ENCODE data around the gene C4BPA.

The C4BPA gene

GRCh38 chr1:207059881-207060280 lies 44.2 kb upstream of the C4BPA start:
- CTCF ChIA-PET: interaction anchor here (1.0 kb wide), 1 partner anchor 14 kb away, joined by 3 read pairs; no protein-coding TSS in a partner anchor
- POLR2A ChIA-PET (ENCODE audit: low non-redundant PET): no interaction called here

GRCh38 chr1:207060596-207060995 lies 43.4 kb upstream of the C4BPA start:
- ChIA-PET POLR2A (ENCODE audit: low non-redundant PET) (no interaction called here), CTCF (interaction anchor here (1.0 kb wide), 1 partner anchor 13 kb away, joined by 3 read pairs; no protein-coding TSS in a partner anchor)
- no peak overlapping the region for H3K27ac ChIP-seq
- DNase-seq (ENCODE audit: low spot score): no peak
- TF ChIP-seq CTCF (conservative IDR thresholded peaks at IDR 0.05; ENCODE audit: low read depth): no peak

More at GRCh38 chr1:207059881-207060280, 44.2 kb upstream of the C4BPA start:
- H3K27ac ChIP-seq: peak overlapping the region; percentile 32; the same call in 1 of the 2 replicates
- no peak for TF ChIP-seq CTCF (conservative IDR thresholded peaks at IDR 0.05; ENCODE audit: low read depth)
- DNase-seq (ENCODE audit: low spot score): no peak

- ChIA-PET CTCF (interaction anchor here (0.6 kb wide), 1 partner anchor 9 kb away, joined by 5 read pairs; the partner anchor contains the start of gene PFKFB2), POLR2A (ENCODE audit: low non-redundant PET) (no interaction called here)
- no peak for TF ChIP-seq CTCF (conservative IDR thresholded peaks at IDR 0.05; ENCODE audit: low read depth)
- no peak overlapping the region for H3K27ac ChIP-seq
- no peak for DNase-seq (ENCODE audit: low spot score)
Observed at GRCh38 chr1:207062058-207062457, 42.0 kb upstream of the C4BPA start.

- no peak for DNase-seq (ENCODE audit: low spot score)
- no peak for TF ChIP-seq CTCF (conservative IDR thresholded peaks at IDR 0.05; ENCODE audit: low read depth)
- CTCF ChIA-PET: no interaction called here
- POLR2A ChIA-PET (ENCODE audit: low non-redundant PET): no interaction called here
- H3K27ac ChIP-seq: no peak overlapping the region
Observed at GRCh38 chr1:207063014-207063413, 41.0 kb upstream of the C4BPA start.

- no peak overlapping the region for H3K27ac ChIP-seq
- CTCF ChIA-PET: interaction anchor here (0.7 kb wide), 1 partner anchor 14 kb away, joined by 8 read pairs; no protein-coding TSS in a partner anchor
- no peak for TF ChIP-seq CTCF (conservative IDR thresholded peaks at IDR 0.05; ENCODE audit: low read depth)
- POLR2A ChIA-PET (ENCODE audit: low non-redundant PET): no interaction called here
- no peak for DNase-seq (ENCODE audit: low spot score)
Observed at GRCh38 chr1:207064561-207064960, 39.5 kb upstream of the C4BPA start.

GRCh38 chr1:207067185-207067584 lies 36.8 kb upstream of the C4BPA start:
- ChIA-PET POLR2A (ENCODE audit: low non-redundant PET) (no interaction called here), CTCF (no interaction called here)
- no peak for DNase-seq (ENCODE audit: low spot score)
- no peak overlapping the region for H3K27ac ChIP-seq
- TF ChIP-seq CTCF (conservative IDR thresholded peaks at IDR 0.05; ENCODE audit: low read depth): no peak

Measured in RWPE1 (cell line).